ENCODE data around the gene SLX4IP.

DNA sequence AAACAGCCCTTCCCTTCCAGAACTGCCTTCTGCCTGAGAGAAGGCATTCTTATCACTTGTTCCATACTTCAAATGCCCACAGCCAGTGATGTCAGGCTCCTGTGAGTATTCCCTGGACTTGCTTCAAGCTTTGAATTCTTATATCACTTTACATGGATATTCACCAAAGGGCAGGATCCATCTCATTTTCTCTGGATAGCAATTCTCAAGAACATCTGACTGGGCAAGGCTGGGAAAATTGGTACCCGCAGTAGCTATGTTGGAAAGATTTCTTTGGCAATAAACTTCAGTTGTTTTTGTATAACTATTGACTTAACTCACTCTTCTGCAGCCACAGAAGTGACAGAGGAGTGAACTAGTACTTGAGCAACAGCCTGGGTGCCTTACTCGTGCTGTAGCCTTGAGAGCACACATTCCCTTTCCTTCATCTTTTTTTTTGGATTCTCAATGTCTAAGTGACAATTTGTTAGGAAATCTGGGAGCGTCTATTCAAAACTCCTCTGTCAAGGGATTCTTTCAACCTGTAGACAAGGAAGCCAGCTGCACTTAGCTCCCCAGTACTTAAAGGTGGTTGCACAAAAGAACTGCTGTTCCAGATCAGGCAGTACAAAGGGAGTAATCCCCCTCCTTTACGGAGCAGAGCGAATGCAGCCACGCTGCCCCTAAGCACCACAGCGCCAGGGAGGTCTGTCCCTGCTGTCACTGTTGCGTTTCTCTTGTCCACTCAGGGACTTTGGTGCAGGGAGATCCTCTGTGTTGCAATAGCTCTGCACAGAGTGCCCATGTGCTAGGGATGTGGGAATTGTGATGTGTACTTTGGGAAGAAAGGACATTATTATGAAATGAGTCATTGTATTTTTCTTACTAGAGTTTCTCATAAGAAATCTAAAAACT lies 169.1 kb downstream of the SLX4IP start:
- TF ChIP-seq, protein P1, sequence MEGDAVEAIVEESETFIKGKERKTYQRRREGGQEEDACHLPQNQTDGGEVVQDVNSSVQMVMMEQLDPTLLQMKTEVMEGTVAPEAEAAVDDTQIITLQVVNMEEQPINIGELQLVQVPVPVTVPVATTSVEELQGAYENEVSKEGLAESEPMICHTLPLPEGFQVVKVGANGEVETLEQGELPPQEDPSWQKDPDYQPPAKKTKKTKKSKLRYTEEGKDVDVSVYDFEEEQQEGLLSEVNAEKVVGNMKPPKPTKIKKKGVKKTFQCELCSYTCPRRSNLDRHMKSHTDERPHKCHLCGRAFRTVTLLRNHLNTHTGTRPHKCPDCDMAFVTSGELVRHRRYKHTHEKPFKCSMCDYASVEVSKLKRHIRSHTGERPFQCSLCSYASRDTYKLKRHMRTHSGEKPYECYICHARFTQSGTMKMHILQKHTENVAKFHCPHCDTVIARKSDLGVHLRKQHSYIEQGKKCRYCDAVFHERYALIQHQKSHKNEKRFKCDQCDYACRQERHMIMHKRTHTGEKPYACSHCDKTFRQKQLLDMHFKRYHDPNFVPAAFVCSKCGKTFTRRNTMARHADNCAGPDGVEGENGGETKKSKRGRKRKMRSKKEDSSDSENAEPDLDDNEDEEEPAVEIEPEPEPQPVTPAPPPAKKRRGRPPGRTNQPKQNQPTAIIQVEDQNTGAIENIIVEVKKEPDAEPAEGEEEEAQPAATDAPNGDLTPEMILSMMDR (conservative IDR thresholded peaks at IDR 0.05 in 1 of 2, IDR thresholded peaks at IDR 0.05 in 1 of 2; ENCODE audit: extremely low read depth in 1 of 2, insufficient read depth in 1 of 2, low read depth in 1 of 2, low read length in 2 of 2), result no peak
- TF ChIP-seq EZH2 (IDR thresholded peaks at IDR 0.05; ENCODE audit: borderline replicate concordance, low read length), result no peak
